CD14-positive monocyte (primary cell): ENCODE results near the gene SPTBN4. TPM values are rescaled to one million over a fixed set of nuclear protein-coding genes. Genes with fewer than 3 reads are reported as not detected.

Source experiments
- DNase-seq, 3 donors: peaks; one replicate each; pipeline ENCODE4 v3.0.0-alpha.2; 2011 to 2022
- H2AFZ ChIP-seq: 2 replicates; pipeline ENCODE4 v1.6.0; 2012; ENCODE audit warnings: mild to moderate bottlenecking, low read depth, low read length, inconsistent platforms; ENCODE audit not compliant: insufficient read depth, poor library complexity, severe bottlenecking
- H3K27ac ChIP-seq, 2 donors: 1 replicate in 1 of 2; 2 replicates in 1 of 2; pipeline ENCODE4 v1.5.1; 2012 to 2013; ENCODE audit warnings: low read length in 2 of 2, control low read depth in 1 of 2, inconsistent platforms in 1 of 2, low read depth in 1 of 2, mild to moderate bottlenecking in 1 of 2
- H3K27me3 ChIP-seq, 2 donors: one replicate each; pipeline versions ENCODE4 v1.6.0 to v1.6.1; 2011 to 2013; ENCODE audit warnings: low read length in 2 of 2; ENCODE audit not compliant: control insufficient read depth in 2 of 2, insufficient read depth in 2 of 2
- H3K36me3 ChIP-seq, 2 donors: replicated peaks in 1 of 2; 1 replicate in 1 of 2; 2 replicates in 1 of 2; pipeline versions ENCODE4 v1.5.1 to v1.6.1; 2012 to 2013; ENCODE audit warnings: low read length in 2 of 2, control low read depth in 1 of 2, inconsistent platforms in 1 of 2, mild to moderate bottlenecking in 1 of 2; ENCODE audit not compliant: insufficient read depth in 2 of 2, control insufficient read depth in 1 of 2
- H3K4me1 ChIP-seq, 2 donors: 1 replicate in 1 of 2; 2 replicates in 1 of 2; pipeline versions ENCODE4 v1.5.1 to v1.6.1; 2012 to 2013; ENCODE audit warnings: low read length in 2 of 2, control low read depth in 1 of 2, inconsistent platforms in 1 of 2, mild to moderate bottlenecking in 1 of 2, moderate library complexity in 1 of 2; ENCODE audit not compliant: insufficient read depth in 2 of 2, control insufficient read depth in 1 of 2
- H3K4me2 ChIP-seq: replicated peaks from 2 replicates; pipeline ENCODE3; 2012; ENCODE audit warnings: low read length, moderate library complexity, mild to moderate bottlenecking; ENCODE audit not compliant: poor library complexity, severe bottlenecking; ENCODE audit errors: extremely low read depth
- H3K4me3 ChIP-seq, 3 experiments: fragments of 200-600 bp in 1 of 3; sonication (generic) in 1 of 3; replicated peaks in 1 of 3; 1 replicate in 2 of 3; 2 replicates in 1 of 3; pipeline ENCODE4 v1.5.1; 2011 to 2013; ENCODE audit warnings: low read length in 3 of 3, mild to moderate bottlenecking in 3 of 3, control low read depth in 2 of 3, low read depth in 2 of 3, inconsistent platforms in 1 of 3, moderate library complexity in 1 of 3
- H3K79me2 ChIP-seq: 2 replicates; pipeline ENCODE4 v1.6.0; 2012; ENCODE audit warnings: mild to moderate bottlenecking, control low read depth, inconsistent platforms, low read length, moderate library complexity; ENCODE audit not compliant: insufficient read depth
- H3K9ac ChIP-seq: 2 replicates; pipeline ENCODE4 v1.6.0; 2017; ENCODE audit warnings: low read length, mild to moderate bottlenecking; ENCODE audit not compliant: insufficient read depth, poor library complexity, severe bottlenecking
- H3K9me3 ChIP-seq, 2 donors: replicated peaks in 1 of 2; 1 replicate in 1 of 2; 2 replicates in 1 of 2; pipeline versions ENCODE4 v1.5.1 to v1.6.1; 2012 to 2013; ENCODE audit warnings: low read length in 2 of 2, control low read depth in 1 of 2; ENCODE audit not compliant: control insufficient read depth in 1 of 2, insufficient read depth in 1 of 2
- H4K20me1 ChIP-seq: 2 replicates; pipeline ENCODE4 v1.6.0; 2012; ENCODE audit warnings: mild to moderate bottlenecking, low read length, control low read depth, moderate library complexity; ENCODE audit not compliant: insufficient read depth
- H3K27ac Mint-ChIP-seq, 7 donors: one replicate each; pipeline ENCODE4 v1.8.0; 2020; ENCODE audit warnings: mild to moderate bottlenecking in 7 of 7, mixed read lengths in 7 of 7, moderate library complexity in 6 of 7, inconsistent platforms in 2 of 7
- H3K27me3 Mint-ChIP-seq, 3 donors: one replicate each; pipeline ENCODE4 v1.8.0; 2021 to 2022; ENCODE audit warnings: low read depth in 3 of 3, mild to moderate bottlenecking in 3 of 3, mixed read lengths in 3 of 3, moderate library complexity in 3 of 3, inconsistent platforms in 1 of 3
- H3K36me3 Mint-ChIP-seq, 2 donors: one replicate each; pipeline ENCODE4 v1.8.0; 2020; ENCODE audit warnings: mixed read lengths in 2 of 2, inconsistent platforms in 1 of 2, mild to moderate bottlenecking in 1 of 2
- H3K4me1 Mint-ChIP-seq: one replicate; pipeline ENCODE4 v1.8.0; 2020; ENCODE audit warnings: mild to moderate bottlenecking, mixed read lengths
- H3K4me3 Mint-ChIP-seq, 2 donors: one replicate each; pipeline ENCODE4 v1.8.0; 2020; ENCODE audit warnings: mild to moderate bottlenecking in 2 of 2, mixed read lengths in 2 of 2, moderate library complexity in 1 of 2
- H3K9me3 Mint-ChIP-seq, 7 donors: one replicate each; pipeline ENCODE4 v1.8.0; 2020 to 2022; ENCODE audit warnings: mixed read lengths in 7 of 7, mild to moderate bottlenecking in 6 of 7, moderate library complexity in 6 of 7, inconsistent platforms in 2 of 7
- WGBS: methylation state at CpG from one replicate; pipeline ENCODE4 v1.1.5; 2013; ENCODE audit warnings: missing lambda C conversion rate; ENCODE audit not compliant: insufficient coverage; 5-methylcytosine and 5-hydroxymethylcytosine counted together
- intact Hi-C, 2 donors: fragments of 100-400 bp; cut with micrococcal nuclease; formaldehyde crosslinking; loops; one replicate each; pipeline versions ENCODE4 v1.15.0 to v1.15.1; 2023
- polyA plus RNA-seq, 3 donors: library from polyadenylated mRNA; depleted of rRNA in 1 of 3; unstranded in 2 of 3; stranded (reverse) in 1 of 3; fragments of 300-500 nt in 2 of 3; fragments of >200 nt in 1 of 3; fragmentation: Illumina TruSeq in 2 of 3; gene quantifications; 1 replicate in 2 of 3; 2 replicates in 1 of 3; pipeline ENCODE4 v1.2.3, GENCODE V29; 2012 to 2021
- TF ChIP-seq, protein P1 (sequence below): fragments of 200-600 bp; IDR thresholded peaks from one replicate; pipeline ENCODE4 v1.8.0; 2022; ENCODE audit warnings: antibody characterized with exemption, mild to moderate bottlenecking

Gene SPTBN4
- polyA plus RNA-seq, 3 donors: 0.07 TPM; not detected in 2

DNA sequence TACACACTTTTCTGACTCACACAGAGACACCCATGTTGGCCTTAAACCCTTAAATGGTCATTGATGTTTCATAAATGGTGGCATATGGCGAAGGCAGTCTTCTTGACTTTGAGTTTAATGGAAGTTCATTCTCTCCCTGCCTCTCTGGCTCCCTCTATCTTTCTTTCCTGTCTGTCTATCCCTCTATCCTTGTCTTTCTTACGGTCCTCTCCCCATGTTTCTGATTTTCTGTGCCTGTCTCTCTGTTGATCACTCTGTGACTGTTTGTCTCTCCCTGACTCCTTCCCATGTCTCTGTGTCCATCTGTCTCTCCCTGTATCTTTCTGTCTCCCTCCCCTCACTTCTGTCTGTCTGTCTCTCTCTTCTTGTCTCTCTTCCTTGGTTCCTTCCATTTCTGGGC is 66.7 kb downstream of the SPTBN4 start:
- H3K4me3 ChIP-seq: no peak overlapping the region
- H3K36me3 ChIP-seq: no peaks in the 10 kb centered on the region
- Mint-ChIP-seq H3K27ac (no peak overlapping the region), H3K4me1 (peaks cover 18% of the 10 kb centered on the region), H3K9me3 (peaks cover 4 to 18% (median 14%) of the 10 kb centered on the region in 7 donors), H3K27me3 (peaks cover 31 to 55% (median 49%) of the 10 kb centered on the region in 3 donors), H3K36me3 (peaks cover 0 to 8% of the 10 kb centered on the region in 2 donors), H3K4me3 (no peak overlapping the region)
- no peak for DNase-seq
- H3K4me1 ChIP-seq: peaks cover 13 to 17% of the 10 kb centered on the region in 2 donors
- H3K79me2 ChIP-seq: no peaks in the 10 kb centered on the region
- H3K9me3 ChIP-seq: peaks cover 5 to 6% of the 10 kb centered on the region in 2 donors
- no peak overlapping the region for H3K9ac ChIP-seq
- H2AFZ ChIP-seq: no peak overlapping the region
- no peaks in the 10 kb centered on the region for H4K20me1 ChIP-seq
- TF ChIP-seq, protein P1, sequence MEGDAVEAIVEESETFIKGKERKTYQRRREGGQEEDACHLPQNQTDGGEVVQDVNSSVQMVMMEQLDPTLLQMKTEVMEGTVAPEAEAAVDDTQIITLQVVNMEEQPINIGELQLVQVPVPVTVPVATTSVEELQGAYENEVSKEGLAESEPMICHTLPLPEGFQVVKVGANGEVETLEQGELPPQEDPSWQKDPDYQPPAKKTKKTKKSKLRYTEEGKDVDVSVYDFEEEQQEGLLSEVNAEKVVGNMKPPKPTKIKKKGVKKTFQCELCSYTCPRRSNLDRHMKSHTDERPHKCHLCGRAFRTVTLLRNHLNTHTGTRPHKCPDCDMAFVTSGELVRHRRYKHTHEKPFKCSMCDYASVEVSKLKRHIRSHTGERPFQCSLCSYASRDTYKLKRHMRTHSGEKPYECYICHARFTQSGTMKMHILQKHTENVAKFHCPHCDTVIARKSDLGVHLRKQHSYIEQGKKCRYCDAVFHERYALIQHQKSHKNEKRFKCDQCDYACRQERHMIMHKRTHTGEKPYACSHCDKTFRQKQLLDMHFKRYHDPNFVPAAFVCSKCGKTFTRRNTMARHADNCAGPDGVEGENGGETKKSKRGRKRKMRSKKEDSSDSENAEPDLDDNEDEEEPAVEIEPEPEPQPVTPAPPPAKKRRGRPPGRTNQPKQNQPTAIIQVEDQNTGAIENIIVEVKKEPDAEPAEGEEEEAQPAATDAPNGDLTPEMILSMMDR: no peak
- H3K27me3 ChIP-seq: peaks cover 16 to 34% of the 10 kb centered on the region in 2 donors
- 83% methylated on average over 1 of the region's 2 CpGs for WGBS
- intact Hi-C loops: no loop called here
- H3K27ac ChIP-seq: no peak overlapping the region
- H3K4me2 ChIP-seq: no peak overlapping the region

DNA sequence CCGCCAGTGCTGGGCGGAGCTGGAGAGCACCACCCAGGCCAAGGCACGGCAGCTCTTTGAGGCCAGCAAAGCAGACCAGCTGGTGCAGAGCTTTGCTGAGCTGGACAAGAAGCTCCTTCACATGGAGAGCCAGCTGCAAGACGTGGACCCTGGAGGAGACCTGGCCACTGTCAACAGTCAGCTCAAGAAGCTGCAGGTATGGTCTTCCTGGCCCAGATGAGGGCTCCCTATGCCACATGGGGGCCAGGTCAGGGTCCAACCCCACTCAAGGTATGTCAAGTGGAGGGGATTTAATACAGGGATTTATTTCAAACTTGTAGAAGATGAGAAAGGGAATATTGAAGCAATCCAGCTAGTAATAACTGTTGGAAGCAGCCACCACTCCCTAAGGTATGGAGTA is 67.3 kb downstream of the SPTBN4 start:
- no peak overlapping the region for H3K4me2 ChIP-seq
- H3K27ac ChIP-seq: no peak overlapping the region
- no peak overlapping the region for H2AFZ ChIP-seq
- H3K27me3 ChIP-seq: peaks cover 16 to 34% of the 10 kb centered on the region in 2 donors
- Mint-ChIP-seq H3K36me3 (peaks cover 0 to 8% of the 10 kb centered on the region in 2 donors), H3K4me1 (peaks cover 15% of the 10 kb centered on the region), H3K4me3 (no peak overlapping the region), H3K9me3 (peaks cover 4 to 18% (median 14%) of the 10 kb centered on the region in 7 donors), H3K27me3 (peaks cover 34 to 60% (median 51%) of the 10 kb centered on the region in 3 donors), H3K27ac (no peak overlapping the region)
- H3K4me1 ChIP-seq: peaks cover 10 to 11% of the 10 kb centered on the region in 2 donors
- TF ChIP-seq, protein P1: no peak
- no peak overlapping the region for H3K4me3 ChIP-seq
- WGBS: 84% methylated on average over 4 of the region's 4 CpGs
- no peaks in the 10 kb centered on the region for H3K79me2 ChIP-seq
- peaks cover 5 to 6% of the 10 kb centered on the region in 2 donors for H3K9me3 ChIP-seq
- intact Hi-C loops: no loop called here
- DNase-seq: no peak
- H3K36me3 ChIP-seq: no peaks in the 10 kb centered on the region
- no peak overlapping the region for H3K9ac ChIP-seq
- H4K20me1 ChIP-seq: no peaks in the 10 kb centered on the region
